CD4-positive, alpha-beta T cell treated with Interleukin-10 for 1 hour (primary cell): ENCODE measurements around the gene LRPPRC.
"Not testable (repeated sequence)": the region's sequence is repeated elsewhere in the genome, so short reads cannot be mapped to it uniquely, and the experiment has no call there.

ENCODE experiments used
- DNase-seq: peaks from one replicate; pipeline ENCODE4 v3.0.0-alpha.2; 2020

Gene LRPPRC

DNA sequence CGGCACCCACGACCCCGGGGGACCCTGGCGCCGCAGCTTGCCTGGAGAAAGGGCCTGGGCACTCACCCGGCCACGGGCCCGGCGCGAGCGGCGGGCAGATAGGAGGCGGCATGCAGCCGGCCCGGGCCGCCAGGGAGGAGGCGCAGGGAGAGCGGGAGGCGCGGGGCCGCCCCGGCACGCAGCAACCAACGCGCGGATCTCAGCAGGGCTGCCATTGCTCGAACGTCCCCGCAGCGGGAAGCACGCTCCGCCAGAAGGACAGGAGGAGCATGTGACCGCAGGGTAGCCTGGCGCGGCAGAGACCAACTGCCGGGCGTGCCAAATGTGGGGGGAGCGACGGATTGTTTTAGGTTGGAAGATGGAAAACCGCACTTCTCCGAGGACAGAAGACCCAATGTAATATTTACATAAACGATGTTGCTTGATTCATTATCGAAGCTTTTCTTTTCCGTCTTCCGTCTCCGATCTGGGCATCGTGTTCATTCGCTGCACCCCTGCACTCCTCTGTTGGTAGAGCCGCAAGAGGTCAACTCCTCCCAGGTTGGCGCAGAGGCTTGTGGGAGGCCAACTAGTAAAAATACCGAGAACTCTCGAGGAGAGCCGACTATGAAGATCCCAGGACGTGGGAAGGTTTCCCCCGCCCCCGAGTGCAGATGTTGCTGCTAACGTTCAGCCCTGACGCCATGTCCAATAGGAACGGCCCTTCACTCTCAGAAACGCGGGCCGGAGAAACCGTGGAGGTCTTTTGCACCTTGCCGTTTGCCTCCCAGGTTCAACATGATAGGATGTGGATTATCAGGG lies at the start of gene LRPPRC:
LRPPRC (minus strand) TSS at position 257 of the 801 bp plus-strand sequence; CDS start at position 215, 42 bp downstream.
- DNase-seq: peak; percentile 94

DNA sequence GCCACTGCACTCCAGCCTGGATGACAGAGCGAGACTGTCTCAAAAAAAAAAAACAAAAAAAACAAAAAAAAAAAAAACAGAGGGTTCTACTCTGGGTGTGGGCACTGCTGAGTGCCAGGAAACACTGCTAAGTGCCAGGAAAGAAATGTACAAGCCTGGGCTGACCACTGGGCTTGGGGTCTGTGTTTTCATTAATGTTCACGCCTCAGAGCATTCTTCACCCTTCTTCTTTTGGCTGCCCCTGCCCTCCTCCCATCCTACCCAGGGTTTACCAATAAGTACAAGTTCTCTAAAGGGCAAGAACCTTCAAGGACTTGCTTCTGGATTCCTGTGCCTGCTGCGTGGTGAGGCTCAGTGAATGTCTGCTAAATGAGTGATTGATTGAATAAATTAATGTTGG lies 49.3 kb upstream of the LRPPRC start:
- no peak for DNase-seq

DNA sequence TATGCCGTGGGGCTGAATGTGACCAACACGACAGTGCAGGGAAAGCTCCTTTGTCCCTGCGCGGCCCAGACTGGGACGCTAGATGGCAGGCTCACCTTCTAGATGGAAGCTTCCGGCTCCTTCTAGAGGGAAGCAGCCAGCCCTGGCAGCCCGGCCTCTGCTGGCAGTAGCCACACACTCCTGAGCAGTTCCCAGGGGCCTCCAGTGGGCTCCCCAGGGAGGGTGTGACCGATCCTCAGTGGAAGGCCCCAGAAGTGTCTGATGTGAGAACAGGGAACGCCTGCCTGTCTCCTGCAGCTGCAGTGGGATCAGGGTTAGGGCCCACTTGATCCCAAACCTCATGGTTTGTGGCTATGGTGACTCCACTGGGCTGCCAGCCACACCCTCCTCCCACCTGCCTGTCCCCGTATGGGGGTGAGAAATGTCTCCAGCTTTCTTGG lies 48.5 kb upstream of the LRPPRC start:
- peak; percentile 75 for DNase-seq

DNA sequence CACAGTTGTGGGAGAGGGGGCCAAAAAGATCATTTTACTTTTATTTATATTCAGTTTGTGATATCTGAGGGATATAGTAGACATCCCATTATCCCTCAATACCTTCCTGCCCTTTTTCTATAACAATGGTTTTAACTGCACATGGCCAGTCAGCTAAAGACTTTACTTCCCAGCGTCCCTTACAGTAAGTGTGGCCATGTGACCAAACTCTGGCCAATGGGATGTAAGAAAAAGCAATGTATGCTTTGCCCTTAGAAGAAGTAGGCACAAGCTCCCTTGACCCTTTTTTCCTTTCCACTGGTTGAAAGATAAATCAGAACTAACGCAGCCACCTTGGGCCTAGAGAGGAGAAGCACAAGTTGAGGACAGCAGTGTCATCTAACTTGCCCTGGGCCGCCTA lies 44.6 kb upstream of the LRPPRC start:
- no peak for DNase-seq

DNA sequence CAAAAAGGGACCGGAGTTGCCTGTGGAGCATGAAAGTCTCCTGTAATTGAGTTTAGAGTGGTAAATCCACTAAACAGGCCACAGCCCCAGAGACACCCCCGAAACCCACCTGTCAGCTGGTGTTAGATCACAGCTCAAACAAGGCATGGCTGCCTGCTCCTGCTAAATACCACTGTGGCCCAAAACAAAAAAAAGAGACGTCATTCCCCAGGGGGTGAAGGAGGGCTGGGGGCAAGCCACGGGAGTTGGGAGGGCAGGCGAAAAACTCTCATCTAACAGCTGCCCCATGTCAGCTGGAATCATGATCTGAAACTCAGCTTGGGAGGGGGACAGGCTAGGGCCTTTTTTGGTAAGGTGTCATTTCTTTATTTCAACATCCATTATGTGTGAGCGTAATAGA lies 42.5 kb upstream of the LRPPRC start:
- no peak for DNase-seq

DNA sequence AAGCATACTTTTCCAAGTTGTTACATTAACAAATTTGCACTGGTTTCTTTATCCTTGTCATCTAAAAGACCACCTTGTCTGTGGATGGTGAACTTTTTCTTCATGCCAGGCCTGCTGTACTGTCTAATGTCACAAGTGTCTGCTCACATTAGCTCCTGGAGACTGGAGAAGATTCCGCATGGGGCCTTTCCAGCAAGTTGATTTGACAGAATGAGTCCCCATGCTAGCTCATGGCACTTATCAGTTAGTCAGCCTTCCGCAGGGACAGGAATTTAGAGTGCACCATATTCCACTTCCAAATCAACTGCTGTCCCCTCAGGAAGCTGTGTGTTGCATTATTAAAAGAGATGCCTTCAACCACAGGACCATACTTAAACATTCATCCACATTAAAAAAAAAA lies 41.4 kb upstream of the LRPPRC start:
- DNase-seq: no peak

DNA sequence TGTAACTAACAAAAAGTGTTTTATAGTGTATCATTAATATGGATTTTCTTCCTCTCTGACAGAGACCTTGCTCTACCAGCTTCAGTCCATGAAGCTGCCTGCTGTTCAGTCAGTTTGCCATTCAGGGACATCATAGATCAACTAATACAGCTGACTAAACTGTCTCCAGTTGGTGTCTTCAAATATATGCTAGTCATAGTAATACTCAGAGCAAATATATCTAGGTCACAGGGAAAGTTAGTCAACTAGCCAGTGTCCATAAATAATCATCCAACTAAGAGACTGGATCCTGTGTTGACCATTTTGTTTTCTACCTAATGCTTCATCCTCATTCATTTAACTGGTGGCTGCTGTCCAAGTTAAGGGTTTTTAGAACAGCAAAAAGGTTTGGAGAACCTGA lies 38.2 kb upstream of the LRPPRC start:
- no peak for DNase-seq

DNA sequence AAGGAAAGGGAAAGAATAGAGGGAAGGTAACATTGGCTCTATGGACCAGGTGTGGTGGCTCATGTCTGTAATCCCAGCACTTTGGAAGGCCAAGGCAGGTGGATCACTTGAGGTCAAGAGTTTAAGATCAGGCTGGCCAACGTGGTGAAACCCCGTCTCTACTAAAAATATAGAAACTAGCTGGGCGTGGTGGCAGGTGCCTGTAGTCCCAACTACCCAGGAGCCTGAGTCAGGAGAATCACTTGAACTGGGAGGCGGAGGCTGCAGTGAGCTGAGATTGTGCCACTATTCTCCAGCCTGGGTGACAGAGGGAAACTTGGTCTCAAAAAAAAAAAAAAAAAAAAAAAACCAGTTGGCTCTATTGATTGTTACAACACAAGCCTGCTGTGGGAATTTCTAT lies 31.3 kb upstream of the LRPPRC start:
- DNase-seq: not testable (repeated sequence)

DNA sequence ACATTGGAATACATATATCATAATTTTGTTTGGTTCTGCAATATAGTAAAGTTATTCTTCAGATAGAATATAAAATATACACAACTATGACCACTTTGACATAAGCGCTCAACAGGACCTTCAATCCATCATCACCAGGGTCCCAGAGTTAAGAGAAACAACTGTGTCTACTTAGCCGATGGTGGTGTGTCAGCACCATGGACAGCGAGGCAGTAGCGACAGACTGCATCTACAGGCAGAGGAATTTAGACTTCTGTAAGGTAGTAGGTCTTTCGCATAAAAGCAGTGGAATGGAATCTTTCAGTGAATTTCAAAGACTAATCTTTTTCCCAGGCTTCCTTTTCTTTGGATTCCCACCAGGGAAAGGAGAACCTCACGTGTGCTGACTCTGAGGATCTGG lies 20.5 kb upstream of the LRPPRC start:
- DNase-seq: no peak

DNA sequence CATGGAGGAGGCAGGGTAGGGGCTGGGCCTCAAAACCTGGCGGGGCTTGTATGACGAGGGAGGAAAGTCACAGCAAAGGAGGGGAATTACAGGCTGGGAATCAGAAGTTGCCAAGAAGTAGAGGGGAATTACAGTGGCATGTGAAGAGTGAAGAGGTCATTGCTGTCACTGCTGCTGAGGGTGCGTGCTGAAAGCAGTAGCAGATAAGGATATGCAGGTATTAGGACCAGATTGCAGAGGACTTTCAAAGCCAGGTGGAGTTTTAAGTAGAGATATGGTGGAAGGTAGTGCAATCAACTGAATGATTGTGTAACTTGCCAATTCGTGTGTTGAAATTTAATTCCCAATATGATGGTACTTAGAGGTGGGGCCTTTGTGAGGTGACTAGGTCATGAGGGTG lies 19.4 kb upstream of the LRPPRC start:
- no peak for DNase-seq

DNA sequence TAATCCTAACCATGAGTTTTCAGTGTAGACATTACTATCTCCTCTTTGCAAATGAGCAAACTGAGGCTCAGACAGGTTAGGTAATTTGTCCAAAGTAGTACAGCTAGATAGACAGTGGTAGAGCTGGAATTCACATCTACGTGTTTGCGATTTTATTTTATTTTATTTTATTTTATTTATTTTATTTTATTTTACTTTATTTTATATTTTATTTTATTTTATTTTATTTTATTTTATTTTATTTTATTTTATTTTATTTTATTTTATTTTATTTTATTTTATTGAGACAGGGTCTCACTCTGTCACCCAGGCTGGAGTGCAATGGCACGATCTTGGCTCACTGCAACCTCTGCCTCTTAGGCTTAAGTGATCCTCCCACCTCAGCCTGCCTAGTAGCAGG lies 17.4 kb upstream of the LRPPRC start:
- not testable (repeated sequence) for DNase-seq

DNA sequence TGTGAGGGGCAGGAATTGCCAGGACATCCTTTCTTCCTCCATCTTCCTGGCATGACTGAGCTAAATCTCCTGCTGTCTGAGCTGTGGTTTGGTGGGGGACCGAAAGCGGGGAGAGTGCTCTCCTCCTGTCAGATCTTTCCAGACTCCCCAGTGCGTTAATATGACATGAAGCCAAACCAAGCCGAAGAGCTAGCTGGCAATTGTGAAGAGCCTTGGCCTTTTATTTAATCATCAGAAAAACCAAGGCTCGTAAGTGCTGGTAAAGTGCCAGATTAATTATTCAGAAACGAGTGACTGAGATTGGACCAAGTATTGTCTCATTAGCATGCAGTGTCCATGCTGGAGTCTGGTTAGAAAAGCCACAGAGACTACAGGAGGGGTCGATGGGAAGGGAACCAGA lies 14.5 kb upstream of the LRPPRC start:
- DNase-seq: no peak

DNA sequence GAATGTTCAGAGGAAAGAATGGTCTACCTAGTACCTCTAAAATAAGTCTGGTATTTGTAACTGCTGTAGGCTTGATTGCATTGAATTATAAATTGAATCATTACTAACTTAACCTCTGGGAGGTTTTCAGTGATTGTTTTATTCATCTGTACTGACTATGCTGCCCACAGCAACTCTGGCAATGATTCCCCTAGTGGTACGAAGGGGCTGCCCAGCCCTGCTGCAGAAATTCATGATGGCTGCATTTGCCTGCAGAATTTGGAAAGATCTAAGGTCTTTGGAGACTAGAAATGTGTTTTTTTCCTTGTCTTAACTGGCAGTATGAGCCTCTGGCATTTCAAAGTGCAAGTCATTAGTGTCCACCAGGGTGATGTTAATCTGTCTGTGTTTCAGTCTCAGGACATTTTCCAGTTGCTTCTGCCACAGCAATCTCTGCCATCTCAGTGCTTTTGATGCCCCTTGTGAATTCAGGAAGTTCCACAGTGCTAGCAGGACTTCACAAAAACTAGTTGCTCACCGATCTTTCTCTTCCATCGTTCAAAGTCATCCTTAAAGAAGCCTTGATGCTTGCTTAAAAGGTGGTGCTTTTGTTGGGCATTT lies 13.4 kb upstream of the LRPPRC start:
- DNase-seq: no peak

DNA sequence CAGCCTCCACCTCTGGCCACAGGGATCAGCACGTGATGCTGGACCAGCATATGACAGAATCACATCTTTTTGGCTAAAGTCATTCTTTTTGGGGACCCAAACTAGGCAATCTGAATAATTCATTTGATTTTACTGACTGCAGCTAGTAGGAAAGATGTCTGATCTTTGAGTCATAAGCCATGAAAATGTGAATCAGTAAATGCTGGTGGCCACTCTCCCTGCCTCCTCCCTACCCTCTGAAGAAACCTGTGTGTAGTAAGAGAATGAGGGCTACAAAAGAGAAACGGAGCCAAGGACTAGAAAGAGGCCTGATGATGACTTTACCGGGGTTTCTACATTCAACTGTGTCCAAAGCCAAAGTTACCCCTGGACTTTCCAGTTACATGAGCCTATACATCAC lies 10.1 kb upstream of the LRPPRC start:
- no peak for DNase-seq

DNA sequence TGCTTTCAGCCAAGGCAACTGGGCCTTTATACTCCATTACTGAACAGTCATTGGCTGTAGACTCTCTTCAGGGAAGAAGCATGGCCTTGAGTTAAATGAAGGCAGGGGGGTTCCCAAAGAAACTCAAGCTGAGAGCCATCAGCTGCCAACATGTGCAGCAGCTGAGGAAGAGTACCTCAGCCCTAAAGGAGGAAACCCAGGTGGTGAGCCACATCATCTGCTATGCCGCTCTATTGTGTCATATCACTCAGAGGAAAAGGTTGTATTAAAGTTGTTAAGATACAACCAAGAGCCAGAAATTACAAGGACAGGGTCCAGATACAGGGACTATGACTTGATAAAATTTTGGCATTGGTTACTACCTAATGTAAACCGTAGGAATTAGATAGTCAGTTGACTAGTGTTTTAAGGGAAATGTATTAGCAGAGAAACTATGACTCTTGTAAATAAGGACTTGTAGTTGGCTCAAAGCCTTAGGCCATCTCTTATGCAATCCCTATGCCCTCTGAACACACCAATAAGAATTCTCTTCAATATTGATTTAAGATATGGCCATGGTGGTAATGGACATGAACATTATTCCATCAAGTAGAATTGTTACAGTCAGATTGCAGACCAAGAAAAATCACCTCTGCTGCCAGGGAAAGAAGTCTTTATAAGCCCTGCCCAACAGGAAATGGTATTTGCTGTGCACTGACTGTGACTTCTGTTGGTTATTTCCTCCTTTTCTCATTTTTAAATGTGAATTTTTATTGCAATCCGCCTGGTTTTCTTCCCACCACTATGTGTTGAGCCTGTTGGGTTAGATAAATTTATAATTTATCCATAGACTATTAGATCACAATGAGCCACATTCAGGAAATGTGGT lies 9.2 kb upstream of the LRPPRC start:
- no peak for DNase-seq

DNA sequence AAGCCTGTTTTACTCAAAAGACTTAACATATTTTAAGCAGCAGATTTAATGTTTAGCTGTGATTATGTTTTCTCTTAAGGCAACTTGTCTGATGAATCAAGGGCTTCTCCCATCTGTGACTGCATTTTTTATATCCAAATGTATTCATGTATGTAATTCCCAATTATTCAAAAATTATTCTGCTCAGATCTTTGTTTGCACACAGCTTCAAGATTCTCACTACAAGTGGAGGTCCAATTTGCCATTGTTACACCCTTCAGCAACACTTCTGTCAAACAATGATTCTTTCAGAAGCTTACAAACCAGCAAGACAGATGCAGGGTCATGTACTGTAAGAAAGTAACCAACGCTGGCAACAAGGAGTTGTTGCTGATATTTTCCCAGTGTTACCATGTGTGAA lies 5.9 kb upstream of the LRPPRC start:
- DNase-seq: no peak

DNA sequence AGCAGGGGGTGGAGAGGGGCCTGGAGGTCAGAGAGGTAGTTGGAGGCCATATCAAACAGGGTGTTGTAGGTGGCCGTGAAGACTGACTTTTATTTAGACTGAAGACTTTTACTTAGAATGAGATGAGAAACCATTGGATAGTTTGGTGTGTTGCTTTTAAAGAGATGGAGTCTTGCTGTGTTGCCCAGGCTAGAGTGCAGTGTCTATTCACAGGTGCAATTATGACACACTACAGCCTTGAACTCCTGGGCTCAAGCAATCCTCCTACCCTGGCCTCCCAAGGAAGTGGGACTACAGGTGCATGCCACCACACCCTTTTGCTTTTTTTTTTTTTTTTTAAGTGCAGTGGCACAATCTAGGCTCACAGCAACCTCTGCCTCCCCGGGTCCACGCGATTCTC lies 2.5 kb upstream of the LRPPRC start:
- no peak for DNase-seq

DNA sequence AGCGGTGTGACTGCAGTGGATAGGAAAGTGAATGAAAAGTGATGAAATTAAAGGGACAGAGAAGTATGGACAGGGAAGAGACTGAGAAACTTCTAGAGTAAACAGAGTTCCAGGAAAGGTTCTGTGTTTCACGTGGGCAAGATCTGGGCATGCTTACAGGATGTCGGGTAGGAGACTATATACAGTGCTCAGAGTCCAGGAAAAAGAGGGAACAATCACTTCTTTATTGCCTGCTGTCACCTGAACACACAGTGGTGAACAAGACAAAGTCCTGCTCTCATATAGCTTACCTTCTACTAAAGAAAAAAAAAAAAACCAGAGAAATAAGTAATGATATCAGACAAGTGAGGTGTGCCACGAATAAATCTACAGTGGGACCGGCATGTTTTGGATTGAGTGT lies 2.4 kb downstream of the LRPPRC start:
- DNase-seq: no peak

DNA sequence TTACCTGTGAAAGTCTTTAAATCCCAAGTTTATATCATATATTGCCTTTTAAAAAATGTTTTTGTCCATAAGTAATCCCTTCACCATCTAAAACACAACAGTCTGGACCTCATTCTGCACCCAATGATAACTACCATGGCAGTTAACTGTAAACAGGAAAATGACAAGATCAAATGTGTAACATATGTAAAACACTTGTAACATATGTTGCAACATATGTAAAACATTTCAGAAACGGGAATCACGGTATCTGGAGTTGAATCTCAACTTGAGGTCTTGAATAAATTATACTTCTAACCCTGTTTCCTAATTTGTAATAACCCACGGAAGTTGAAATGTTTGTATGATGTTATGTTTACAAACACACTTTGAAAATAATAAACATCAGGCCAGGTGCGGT lies 6.2 kb downstream of the LRPPRC start:
- no peak for DNase-seq

DNA sequence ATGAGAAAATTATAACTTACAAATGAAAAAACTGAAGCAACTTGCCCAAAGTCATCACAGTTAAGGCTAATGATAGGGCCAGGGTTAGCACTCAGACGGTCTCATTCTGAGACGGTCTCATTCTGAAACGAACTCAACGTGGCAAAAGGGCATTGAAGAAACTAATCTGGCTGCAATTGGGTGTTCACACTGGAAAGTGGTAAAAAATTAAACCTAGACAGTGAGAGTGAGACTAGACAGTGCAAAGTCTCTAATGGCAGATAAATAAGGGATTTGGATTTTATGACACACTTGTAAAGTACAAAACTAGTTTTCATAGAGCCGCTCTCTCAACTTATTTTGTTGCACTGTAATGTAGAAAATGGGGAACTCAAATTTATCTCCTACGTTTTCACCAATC lies 9.2 kb downstream of the LRPPRC start:
- DNase-seq: no peak

DNA sequence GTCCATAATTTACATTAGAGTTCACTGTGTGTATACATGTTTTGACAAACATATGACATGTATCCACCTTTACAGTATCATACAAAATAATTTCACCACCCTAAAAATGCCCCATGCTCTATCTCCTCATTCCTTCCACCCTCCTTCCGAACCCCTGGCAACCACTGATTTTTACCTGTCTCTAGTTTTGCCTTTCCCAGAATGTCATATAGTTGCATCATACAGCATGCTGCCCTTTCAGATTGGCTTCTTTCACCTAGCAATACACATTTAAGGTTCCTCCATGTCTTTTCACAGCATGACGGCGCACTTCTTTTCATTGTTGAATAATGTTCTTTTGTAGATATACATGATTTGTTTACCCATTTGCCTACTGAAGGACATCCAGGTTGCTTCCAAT lies 10.4 kb downstream of the LRPPRC start:
- DNase-seq: no peak

DNA sequence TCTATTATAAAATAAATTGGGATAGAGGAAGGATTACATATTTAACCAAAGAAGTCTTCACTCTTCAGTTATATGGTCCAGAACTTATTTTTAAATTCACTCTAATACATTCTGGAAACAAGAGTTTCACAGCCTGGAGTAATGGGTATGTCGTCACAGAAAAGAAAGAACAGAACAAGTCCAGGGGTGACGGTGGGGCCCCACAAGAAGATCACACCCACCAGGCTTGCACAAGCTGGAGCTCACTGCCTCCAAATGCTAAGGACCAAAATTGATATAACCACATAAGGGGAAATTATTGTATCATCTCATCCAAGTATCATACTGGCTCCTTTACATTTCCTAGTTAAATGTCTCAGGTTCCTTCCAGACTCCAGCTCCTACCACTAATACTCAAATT lies 11.3 kb downstream of the LRPPRC start:
- no peak for DNase-seq

DNA sequence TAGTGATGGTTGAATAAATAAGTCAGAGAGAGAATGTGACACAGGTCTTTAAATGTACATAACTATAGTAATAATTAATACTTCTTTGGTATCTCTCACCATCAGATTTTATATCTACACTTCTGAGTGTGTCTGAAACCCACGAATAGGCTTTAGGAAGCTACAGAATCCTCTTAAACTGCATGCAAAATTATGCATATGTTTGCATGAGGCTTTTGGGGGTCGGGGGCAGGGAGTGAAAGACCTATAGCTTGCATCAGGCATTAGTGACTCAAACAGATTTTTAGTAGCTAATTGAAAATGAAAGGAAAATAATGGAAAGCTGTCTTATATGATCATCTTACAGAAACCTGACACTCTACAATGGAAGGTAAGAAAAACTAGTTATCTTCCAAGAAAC lies 14.9 kb downstream of the LRPPRC start:
- no peak for DNase-seq
